ENCODE measurements around the gene MROH7.

DNA sequence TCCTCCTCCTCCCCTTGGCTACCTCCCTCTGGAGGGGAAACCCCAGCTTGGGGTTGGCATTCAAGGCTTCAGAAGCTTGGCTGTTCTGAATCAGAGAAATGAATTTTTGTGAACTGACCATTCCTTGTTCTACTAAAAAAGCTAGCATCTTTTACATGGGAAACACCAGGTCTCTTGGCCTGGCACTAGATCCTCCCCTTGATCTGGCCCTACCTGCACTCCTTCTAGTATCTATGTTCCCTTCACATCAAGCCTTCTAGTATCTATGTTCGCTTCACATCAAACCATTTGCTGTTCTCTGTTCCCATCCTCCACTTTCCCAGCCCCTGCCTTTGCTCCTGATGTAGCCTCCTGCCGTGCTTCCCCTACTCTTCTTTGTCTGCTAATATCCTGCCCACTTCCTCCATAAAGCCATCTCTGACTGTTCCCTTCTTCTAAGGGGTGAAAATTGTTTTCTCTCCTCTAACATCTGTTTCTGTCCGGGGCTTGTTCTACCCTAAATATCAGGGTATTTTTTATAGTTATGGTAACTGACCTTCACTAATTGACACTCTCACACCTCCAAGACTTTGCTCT lies 44.0 kb upstream of the MROH7 start:
- TF ChIP-seq, protein P1, sequence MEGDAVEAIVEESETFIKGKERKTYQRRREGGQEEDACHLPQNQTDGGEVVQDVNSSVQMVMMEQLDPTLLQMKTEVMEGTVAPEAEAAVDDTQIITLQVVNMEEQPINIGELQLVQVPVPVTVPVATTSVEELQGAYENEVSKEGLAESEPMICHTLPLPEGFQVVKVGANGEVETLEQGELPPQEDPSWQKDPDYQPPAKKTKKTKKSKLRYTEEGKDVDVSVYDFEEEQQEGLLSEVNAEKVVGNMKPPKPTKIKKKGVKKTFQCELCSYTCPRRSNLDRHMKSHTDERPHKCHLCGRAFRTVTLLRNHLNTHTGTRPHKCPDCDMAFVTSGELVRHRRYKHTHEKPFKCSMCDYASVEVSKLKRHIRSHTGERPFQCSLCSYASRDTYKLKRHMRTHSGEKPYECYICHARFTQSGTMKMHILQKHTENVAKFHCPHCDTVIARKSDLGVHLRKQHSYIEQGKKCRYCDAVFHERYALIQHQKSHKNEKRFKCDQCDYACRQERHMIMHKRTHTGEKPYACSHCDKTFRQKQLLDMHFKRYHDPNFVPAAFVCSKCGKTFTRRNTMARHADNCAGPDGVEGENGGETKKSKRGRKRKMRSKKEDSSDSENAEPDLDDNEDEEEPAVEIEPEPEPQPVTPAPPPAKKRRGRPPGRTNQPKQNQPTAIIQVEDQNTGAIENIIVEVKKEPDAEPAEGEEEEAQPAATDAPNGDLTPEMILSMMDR (conservative IDR thresholded peaks at IDR 0.05; ENCODE audit: low read depth, low read length) = no peak
- no peak for TF ChIP-seq EZH2 (IDR thresholded peaks at IDR 0.05; ENCODE audit: borderline replicate concordance, low read depth, low read length, poor library complexity, severe bottlenecking)

Data from A673 (cell line).